ENCODE results near the gene SLC38A6. TPM values are rescaled to one million over a fixed set of nuclear protein-coding genes. Genes with fewer than 3 reads are reported as not detected.

Gene SLC38A6
- total and polyA plus RNA-seq, 9 donors: 6.8 to 18.7 (median 15.1) TPM

- Histone ChIP-seq H3K4me1 (ENCODE audit: insufficient read depth) (no peaks in the 10 kb centered on the region), H3K36me3 (no peaks in the 10 kb centered on the region), H3K27me3 (no peaks in the 10 kb centered on the region), H3K4me3 (no peak overlapping the region), H3K9me3 (no peaks in the 10 kb centered on the region), H3K27ac (no peak overlapping the region)
- intact Hi-C loops (cut with DNase I): no loop called here
- TF ChIP-seq CTCF (IDR thresholded peaks at IDR 0.05) (no peak), POLR2A (IDR thresholded peaks at IDR 0.05) (no peak), EP300 (IDR thresholded peaks at IDR 0.05) (no peak)
- no peak for DNase-seq
Measured at GRCh38 chr14:60965402-60965801, 15.6 kb upstream of the SLC38A6 start.

DNA sequence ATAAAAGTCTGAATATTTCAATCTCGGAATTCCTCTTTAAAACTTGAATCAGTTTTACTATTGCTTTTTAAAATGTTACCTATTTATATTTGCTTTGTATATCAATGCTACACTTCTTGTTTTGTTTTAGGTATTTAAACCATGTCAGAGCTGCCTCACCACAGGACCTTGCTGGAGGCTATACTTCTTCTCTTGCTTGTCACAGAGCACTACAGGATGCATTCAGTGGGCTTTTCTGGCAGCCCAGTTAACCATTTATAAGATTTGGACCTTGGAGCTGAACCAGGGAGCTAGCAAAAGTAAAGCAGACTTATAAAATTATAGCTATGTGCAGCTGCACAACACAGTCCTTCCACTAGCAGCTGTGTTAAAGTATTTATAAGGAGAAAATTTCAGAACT is 12.9 kb upstream of the SLC38A6 start:
- Histone ChIP-seq H3K36me3 (no peaks in the 10 kb centered on the region), H3K27ac (no peak overlapping the region), H3K4me1 (ENCODE audit: insufficient read depth) (no peaks in the 10 kb centered on the region), H3K4me3 (no peak overlapping the region), H3K9me3 (no peaks in the 10 kb centered on the region), H3K27me3 (no peaks in the 10 kb centered on the region)
- no peak for DNase-seq
- TF ChIP-seq EP300 (IDR thresholded peaks at IDR 0.05): no peak
- no peak for TF ChIP-seq POLR2A (IDR thresholded peaks at IDR 0.05)
- TF ChIP-seq CTCF (IDR thresholded peaks at IDR 0.05): no peak
- 51 to 68% (median 62%) methylated on average over 1 of the region's 1 CpG for WGBS, 3 donors
- intact Hi-C loops (cut with DNase I): no loop called here

- no peak for DNase-seq
- intact Hi-C loops (cut with DNase I): no loop called here
- Histone ChIP-seq H3K27me3 (no peaks in the 10 kb centered on the region), H3K27ac (no peak overlapping the region), H3K36me3 (no peaks in the 10 kb centered on the region), H3K4me1 (ENCODE audit: insufficient read depth) (no peaks in the 10 kb centered on the region), H3K4me3 (no peak overlapping the region), H3K9me3 (no peaks in the 10 kb centered on the region)
- no peak for TF ChIP-seq EP300 (IDR thresholded peaks at IDR 0.05)
- no peak for TF ChIP-seq CTCF (IDR thresholded peaks at IDR 0.05)
- no peak for TF ChIP-seq POLR2A (IDR thresholded peaks at IDR 0.05)
Measured at GRCh38 chr14:60968671-60969070, 12.4 kb upstream of the SLC38A6 start.

GRCh38 chr14:60970146-60970545 is 10.9 kb upstream of the SLC38A6 start:
- H3K4me1 ChIP-seq (ENCODE audit: insufficient read depth): no peaks in the 10 kb centered on the region
- TF ChIP-seq EP300 (IDR thresholded peaks at IDR 0.05) (no peak), CTCF (IDR thresholded peaks at IDR 0.05) (no peak), POLR2A (IDR thresholded peaks at IDR 0.05) (no peak)
- no peak for DNase-seq
- intact Hi-C loops (cut with DNase I): no loop called here
- no peaks in the 10 kb centered on the region for H3K9me3 ChIP-seq
- no peak overlapping the region for H3K27ac ChIP-seq
- H3K27me3 ChIP-seq: no peaks in the 10 kb centered on the region
- 91 to 97% (median 93%) methylated on average over 2 of the region's 2 CpGs for whole genome bisulfite sequencing, 3 donors
- H3K36me3 ChIP-seq: no peaks in the 10 kb centered on the region
- H3K4me3 ChIP-seq: no peak overlapping the region

- H3K9me3 ChIP-seq: no peaks in the 10 kb centered on the region
- H3K4me3 ChIP-seq: no peak overlapping the region
- no peak for DNase-seq
- no peak overlapping the region for H3K27ac ChIP-seq
- WGBS, 3 donors: 16 to 21% (median 17%) methylated on average over 2 of the region's 2 CpGs
- H3K36me3 ChIP-seq: no peaks in the 10 kb centered on the region
- intact Hi-C loops (cut with DNase I): no loop called here
- H3K27me3 ChIP-seq: no peaks in the 10 kb centered on the region
- no peak for TF ChIP-seq EP300 (IDR thresholded peaks at IDR 0.05)
- no peak for TF ChIP-seq CTCF (IDR thresholded peaks at IDR 0.05)
- no peak for TF ChIP-seq POLR2A (IDR thresholded peaks at IDR 0.05)
- no peaks in the 10 kb centered on the region for H3K4me1 ChIP-seq (ENCODE audit: insufficient read depth)
Measured at GRCh38 chr14:60971271-60971670, 9.8 kb upstream of the SLC38A6 start.
